ENCODE results near the gene ZC2HC1B. TPM values are rescaled to one million over a fixed set of nuclear protein-coding genes. Genes with fewer than 3 reads are reported as not detected.
"Not testable (repeated sequence)": the region's sequence is repeated elsewhere in the genome, so short reads cannot be mapped to it uniquely, and the experiment has no call there.

ZC2HC1B gene
- total and polyA plus RNA-seq, 10 donors = 0.17 to 0.85 (median 0.30) TPM; not detected in 5

DNA sequence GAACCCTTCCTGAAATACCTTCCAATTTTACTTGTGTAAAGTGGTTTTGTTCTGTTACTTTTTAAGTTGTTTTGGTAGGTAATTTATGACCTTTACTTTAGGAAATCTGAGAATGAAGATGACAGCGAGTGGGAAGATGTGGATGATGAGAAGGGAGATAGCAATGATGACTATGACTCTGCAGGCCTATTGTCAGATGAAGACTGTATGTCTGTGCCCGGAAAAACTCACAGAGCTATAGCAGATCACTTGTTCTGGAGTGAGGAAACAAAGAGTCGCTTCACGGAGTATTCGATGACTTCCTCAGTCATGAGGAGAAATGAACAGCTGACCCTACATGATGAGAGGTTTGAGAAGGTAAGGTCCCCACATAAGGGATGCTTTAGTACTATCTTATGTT, 6.6 kb upstream of the ZC2HC1B start:
- DNase-seq = no peak
- Histone ChIP-seq H3K4me1 (no peaks in the 10 kb centered on the region), H3K27ac (no peak overlapping the region), H3K36me3 (peaks cover 18 to 100% (median 88%) of the 10 kb centered on the region in 6 donors), H3K27me3 (replicated peaks in 1 of 7) (no peaks in the 10 kb centered on the region), H3K4me3 (no peak overlapping the region), H3K9me3 (peaks cover 0 to 33% (median 24%) of the 10 kb centered on the region in 8 donors)
- intact Hi-C loops (cut with DNase I; ENCODE audit: low total_unique reads) = no loop called here
- TF ChIP-seq POLR2AphosphoS5 (IDR thresholded peaks at IDR 0.05) = no peak
- TF ChIP-seq, protein P1, sequence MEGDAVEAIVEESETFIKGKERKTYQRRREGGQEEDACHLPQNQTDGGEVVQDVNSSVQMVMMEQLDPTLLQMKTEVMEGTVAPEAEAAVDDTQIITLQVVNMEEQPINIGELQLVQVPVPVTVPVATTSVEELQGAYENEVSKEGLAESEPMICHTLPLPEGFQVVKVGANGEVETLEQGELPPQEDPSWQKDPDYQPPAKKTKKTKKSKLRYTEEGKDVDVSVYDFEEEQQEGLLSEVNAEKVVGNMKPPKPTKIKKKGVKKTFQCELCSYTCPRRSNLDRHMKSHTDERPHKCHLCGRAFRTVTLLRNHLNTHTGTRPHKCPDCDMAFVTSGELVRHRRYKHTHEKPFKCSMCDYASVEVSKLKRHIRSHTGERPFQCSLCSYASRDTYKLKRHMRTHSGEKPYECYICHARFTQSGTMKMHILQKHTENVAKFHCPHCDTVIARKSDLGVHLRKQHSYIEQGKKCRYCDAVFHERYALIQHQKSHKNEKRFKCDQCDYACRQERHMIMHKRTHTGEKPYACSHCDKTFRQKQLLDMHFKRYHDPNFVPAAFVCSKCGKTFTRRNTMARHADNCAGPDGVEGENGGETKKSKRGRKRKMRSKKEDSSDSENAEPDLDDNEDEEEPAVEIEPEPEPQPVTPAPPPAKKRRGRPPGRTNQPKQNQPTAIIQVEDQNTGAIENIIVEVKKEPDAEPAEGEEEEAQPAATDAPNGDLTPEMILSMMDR (IDR thresholded peaks at IDR 0.05 in 8 of 11, conservative IDR thresholded peaks at IDR 0.05 in 3 of 11) = no peak
- no peak for TF ChIP-seq POLR2A (IDR thresholded peaks at IDR 0.05)
- WGBS, 5 donors = 94 to 98% (median 97%) methylated on average over 5 of the region's 5 CpGs

DNA sequence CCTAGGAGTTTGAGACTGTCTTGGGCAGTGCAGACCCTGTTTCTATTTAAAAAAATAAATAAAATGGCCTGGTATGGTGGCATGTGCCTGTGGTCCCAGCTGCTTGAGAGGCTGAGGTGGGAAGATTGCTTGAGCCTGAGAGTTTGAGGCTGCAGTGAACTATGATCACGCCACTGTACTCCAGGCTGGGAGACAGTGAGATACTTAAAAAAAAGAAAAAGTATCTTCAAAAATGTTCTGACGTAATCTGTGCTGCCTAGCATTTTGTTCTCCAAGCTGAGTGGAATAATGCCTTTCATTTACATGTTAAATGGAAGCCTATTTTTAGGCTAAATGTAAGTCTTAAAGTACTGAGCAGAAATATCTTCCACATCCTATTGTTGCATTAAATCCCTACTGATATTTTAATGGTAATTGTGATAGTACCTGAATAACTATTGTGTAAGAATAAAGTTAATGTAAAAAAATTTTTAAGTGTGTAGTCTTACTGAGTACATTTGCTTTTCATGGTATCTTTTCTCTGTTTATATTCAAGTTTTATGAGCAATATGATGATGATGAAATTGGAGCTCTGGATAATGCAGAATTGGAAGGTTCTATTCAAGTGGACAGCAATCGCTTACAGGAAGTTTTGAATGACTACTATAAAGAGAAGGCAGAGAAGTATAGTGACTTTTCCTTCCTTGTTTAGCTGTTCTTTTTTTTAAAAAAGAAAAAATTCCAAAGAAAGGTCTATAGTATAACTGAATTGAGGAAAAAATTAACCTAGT, 4.2 kb upstream of the ZC2HC1B start:
- H3K27me3 ChIP-seq (replicated peaks in 1 of 7) = no peaks in the 10 kb centered on the region
- no peak for DNase-seq
- H3K36me3 ChIP-seq = peaks cover 15 to 100% (median 95%) of the 10 kb centered on the region in 6 donors
- H3K27ac ChIP-seq = no peak overlapping the region
- H3K4me3 ChIP-seq = no peak overlapping the region
- 89 to 96% (median 93%) methylated on average over 3 of the region's 3 CpGs for WGBS, 5 donors
- H3K4me1 ChIP-seq = no peaks in the 10 kb centered on the region
- H3K9me3 ChIP-seq = peaks cover 0 to 19% (median 14%) of the 10 kb centered on the region in 8 donors
- TF ChIP-seq, protein P1 (IDR thresholded peaks at IDR 0.05 in 8 of 11, conservative IDR thresholded peaks at IDR 0.05 in 3 of 11) = no peak
- no peak for TF ChIP-seq POLR2A (IDR thresholded peaks at IDR 0.05)
- TF ChIP-seq POLR2AphosphoS5 (IDR thresholded peaks at IDR 0.05) = no peak
- intact Hi-C loops (cut with DNase I; ENCODE audit: low total_unique reads) = no loop called here

DNA sequence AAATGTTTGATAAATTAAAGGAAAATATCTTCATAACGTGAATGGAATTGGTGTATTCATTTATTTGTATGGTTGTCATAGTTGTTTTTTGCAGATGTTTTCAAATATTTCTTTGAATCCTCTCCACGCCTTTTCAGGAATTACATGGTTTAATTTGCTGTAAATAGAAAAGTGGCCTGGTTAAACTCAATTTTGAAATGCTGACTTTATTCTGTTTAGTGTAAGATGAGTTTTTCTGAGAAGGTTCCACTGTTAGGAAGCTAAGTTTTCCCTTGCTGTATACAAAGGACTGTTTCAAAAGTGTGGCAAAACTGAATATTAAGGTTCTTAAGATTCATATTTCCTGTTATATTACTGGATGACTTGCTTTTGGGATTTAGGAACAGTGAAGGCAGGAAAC, 503 bp upstream of the ZC2HC1B start:
- no peak overlapping the region for H3K4me3 ChIP-seq

DNA sequence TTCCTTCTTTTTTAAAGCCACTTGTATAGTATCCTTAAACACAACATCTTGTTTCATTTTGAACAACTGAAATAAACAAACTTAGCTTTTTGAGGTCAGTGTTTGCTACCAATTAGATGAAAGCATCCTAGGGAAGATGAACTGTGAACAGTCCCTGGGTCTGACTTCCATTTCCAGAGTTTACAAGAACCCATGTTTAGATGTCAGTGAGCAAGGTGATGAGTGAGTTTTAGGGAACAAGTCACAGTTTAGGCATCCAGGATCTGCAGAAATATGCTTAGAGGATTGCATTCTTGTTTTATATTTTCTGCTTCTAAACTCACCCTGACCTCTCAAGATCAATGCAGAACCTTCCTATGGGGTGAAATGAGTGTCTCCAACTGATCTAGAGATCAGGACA, 3.0 kb downstream of the ZC2HC1B start:
- H3K4me1 ChIP-seq = no peaks in the 10 kb centered on the region
- peaks cover 0 to 10% (median 3%) of the 10 kb centered on the region in 8 donors for H3K9me3 ChIP-seq
- TF ChIP-seq, protein P1 (IDR thresholded peaks at IDR 0.05 in 8 of 11, conservative IDR thresholded peaks at IDR 0.05 in 3 of 11) = no peak
- no peaks in the 10 kb centered on the region for H3K27me3 ChIP-seq (replicated peaks in 1 of 7)
- DNase-seq = no peak
- H3K4me3 ChIP-seq = no peak overlapping the region
- no peak overlapping the region for H3K27ac ChIP-seq
- peaks cover 5 to 42% (median 33%) of the 10 kb centered on the region in 6 donors for H3K36me3 ChIP-seq
- intact Hi-C loops (cut with DNase I; ENCODE audit: low total_unique reads) = no loop called here

More for the DNA sequence above, 503 bp upstream of the ZC2HC1B start:
- no peak for DNase-seq
- H3K27ac ChIP-seq = no peak overlapping the region
- intact Hi-C loops (cut with DNase I; ENCODE audit: low total_unique reads) = no loop called here
- H3K4me1 ChIP-seq = no peaks in the 10 kb centered on the region
- 92 to 97% (median 95%) methylated on average over 2 of the region's 2 CpGs for WGBS, 5 donors
- H3K9me3 ChIP-seq = peaks cover 0 to 10% (median 3%) of the 10 kb centered on the region in 8 donors
- no peaks in the 10 kb centered on the region for H3K27me3 ChIP-seq (replicated peaks in 1 of 7)
- TF ChIP-seq POLR2AphosphoS5 (IDR thresholded peaks at IDR 0.05) (no peak), POLR2A (IDR thresholded peaks at IDR 0.05) (no peak)
- TF ChIP-seq, protein P1 (IDR thresholded peaks at IDR 0.05 in 8 of 11, conservative IDR thresholded peaks at IDR 0.05 in 3 of 11) = no peak
- peaks cover 10 to 77% (median 67%) of the 10 kb centered on the region in 6 donors for H3K36me3 ChIP-seq

DNA sequence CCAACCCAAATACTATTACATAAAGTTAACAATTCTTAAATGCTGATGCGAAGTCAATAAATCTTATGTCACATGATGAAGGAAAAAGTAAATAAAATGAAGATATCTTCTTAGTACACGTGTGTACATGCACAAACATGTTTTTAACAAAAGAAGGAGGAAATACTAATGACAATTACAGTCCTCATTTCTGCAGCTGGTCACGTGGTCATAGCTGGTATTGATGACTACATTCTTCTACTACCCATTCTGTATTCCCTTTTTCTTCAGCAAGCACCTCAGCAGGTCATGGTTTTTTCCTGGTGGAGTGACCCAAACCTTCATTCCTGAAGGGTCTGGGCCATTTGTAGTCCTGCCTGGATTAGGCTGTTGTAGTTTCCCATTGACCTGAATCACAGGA, 4.5 kb downstream of the ZC2HC1B start:
- WGBS, 5 donors = 86 to 98% (median 94%) methylated on average over 3 of the region's 3 CpGs
- peaks cover 0 to 10% (median 3%) of the 10 kb centered on the region in 8 donors for H3K9me3 ChIP-seq
- H3K4me3 ChIP-seq; H3K27me3 ChIP-seq (replicated peaks in 1 of 7); H3K4me1 ChIP-seq; H3K27ac ChIP-seq; intact Hi-C loops (cut with DNase I; ENCODE audit: low total_unique reads); DNase-seq: not testable (repeated sequence)
- H3K36me3 ChIP-seq = peaks cover 3 to 26% (median 19%) of the 10 kb centered on the region in 6 donors

DNA sequence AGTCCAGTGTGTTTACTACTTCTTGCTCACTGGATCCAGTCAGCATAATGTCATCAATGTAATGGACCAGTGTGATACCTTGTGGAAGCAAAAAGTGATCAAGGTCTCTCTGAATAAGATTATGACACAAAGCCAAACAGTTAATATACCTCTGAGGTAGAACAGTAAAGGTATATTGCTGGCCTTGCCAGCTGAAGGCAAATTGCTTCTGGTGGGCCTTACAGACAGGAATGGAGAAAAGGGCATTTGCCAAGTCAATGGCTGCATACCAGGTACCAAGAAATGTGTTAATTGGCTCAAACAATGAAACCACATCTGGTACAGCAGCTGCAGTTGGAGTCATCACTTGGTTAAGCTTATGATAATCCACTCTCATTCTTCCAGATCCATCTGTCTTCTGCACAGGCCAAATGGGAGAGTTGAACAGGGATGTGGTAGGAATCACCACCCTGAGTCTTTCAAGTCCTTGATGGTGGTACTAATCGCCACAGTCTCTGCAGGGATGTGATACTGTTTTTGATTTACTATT, 7.0 kb downstream of the ZC2HC1B start:
- WGBS, 5 donors = 77 to 100% (median 96%) methylated on average over 1 of the region's 1 CpG
- H3K27me3 ChIP-seq (replicated peaks in 1 of 7); intact Hi-C loops (cut with DNase I; ENCODE audit: low total_unique reads); H3K4me3 ChIP-seq; H3K4me1 ChIP-seq; DNase-seq; H3K36me3 ChIP-seq; H3K27ac ChIP-seq: not testable (repeated sequence)
- peaks cover 0 to 22% (median 11%) of the 10 kb centered on the region in 8 donors for H3K9me3 ChIP-seq

All from spleen (tissue), 11 donors.